Stimulated activated CD4-positive, alpha-beta T cell treated with anti-CD3 and anti-CD28 coated beads, Interleukin-15, amount 100 ng/mL, for 24 hours (primary cell): ENCODE results near the gene RCL1.
"Not testable (repeated sequence)": the region's sequence is repeated elsewhere in the genome, so short reads cannot be mapped to it uniquely, and the experiment has no call there.

Experiments used
- DNase-seq: peaks from one replicate; pipeline ENCODE4 v3.0.0-alpha.2; 2020

RCL1 gene

DNA sequence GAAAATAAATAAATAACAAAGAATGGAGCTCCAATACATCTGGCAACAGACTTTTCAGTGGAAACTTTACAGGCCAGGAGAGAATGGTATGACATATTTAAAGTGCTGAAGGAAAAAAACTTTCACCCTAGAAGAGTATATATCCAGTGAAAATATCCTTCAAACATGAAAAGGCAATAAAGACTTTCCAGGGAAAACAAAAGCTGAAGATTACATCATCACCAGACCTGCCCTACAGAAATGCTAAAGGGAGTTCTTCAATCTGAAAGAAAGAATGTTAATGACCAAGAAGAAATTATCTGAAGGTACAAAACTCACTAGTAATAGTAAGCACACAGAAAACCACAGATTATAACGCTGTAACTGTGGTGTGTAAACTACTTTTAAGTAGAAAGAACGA is 8.3 kb upstream of the RCL1 start:
- DNase-seq: no peak

GRCh38 chr9:4786599-4786998 is 6.1 kb upstream of the RCL1 start:
- no peak for DNase-seq

GRCh38 chr9:4787876-4788275 is 4.9 kb upstream of the RCL1 start:
- no peak for DNase-seq

DNA sequence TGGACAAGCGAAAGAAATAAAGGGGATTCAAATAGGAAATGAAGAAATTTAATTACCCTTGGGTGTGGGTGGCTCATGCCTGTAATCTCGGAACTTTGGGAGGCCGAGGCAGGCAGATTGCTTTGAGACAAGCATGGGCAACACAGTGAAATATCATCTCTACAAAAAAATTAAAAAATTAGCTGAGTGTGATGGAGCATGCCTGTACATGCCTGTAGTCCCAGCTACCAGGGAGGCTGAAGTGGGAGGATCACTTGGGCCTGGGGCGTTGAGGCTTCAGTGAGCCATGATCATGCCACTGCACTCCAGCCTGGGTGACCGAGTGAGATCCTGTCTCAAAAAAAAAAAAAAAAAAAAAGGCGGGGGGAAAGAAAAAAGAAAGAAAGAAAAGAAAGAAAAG is 4.0 kb upstream of the RCL1 start:
- DNase-seq: no peak

DNA sequence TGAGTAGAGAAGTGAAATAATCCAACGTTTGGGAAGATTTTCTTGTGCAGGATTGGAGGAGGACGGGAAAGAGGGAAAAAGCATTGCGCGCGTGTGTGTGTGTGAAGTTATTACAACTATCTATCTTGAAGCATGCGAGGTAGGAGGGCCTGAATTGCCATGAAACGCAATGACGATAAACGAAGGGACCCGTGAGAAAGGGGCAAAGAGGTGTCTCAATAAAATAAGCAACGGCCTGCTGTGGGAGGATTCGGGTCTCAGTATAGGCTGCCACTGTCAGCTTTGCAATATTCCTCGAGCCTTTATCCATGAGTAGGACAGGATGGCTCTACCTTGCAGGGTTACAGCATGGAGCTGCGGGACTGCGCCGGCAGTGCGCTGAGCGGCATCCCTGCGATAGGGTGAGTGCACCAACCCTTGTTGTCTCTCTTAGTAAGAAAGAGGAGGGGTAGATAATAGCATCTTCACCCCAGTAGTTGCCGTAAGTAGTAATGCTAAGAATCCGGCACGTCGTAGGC is 631 bp upstream of the RCL1 start:
- no peak for DNase-seq

GRCh38 chr9:4793459-4794395 is 983 bp downstream of the RCL1 start:
- no peak for DNase-seq

DNA sequence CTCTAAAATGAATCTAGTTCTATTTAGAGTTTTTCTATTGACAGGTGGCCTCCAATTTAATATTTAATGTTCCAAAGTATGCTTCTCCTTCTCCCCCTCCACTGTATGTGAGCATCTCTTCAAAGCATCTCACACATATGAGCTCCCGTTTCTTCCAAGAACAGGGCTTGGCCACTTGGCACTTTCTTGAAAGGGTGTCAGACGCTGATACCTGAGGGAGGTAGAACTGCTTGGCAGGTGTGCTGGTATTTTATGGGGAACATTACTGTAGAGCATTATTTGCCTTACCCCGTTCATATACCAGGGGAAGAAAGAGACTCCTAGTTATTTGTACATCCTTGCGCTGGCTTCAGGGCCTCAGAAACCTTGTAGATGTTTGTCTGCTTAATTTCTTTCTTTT is 1.9 kb downstream of the RCL1 start:
- no peak for DNase-seq

- DNase-seq: not testable (repeated sequence)
Observed at GRCh38 chr9:4795108-4795507, 2.4 kb downstream of the RCL1 start.

- DNase-seq: no peak
Observed at GRCh38 chr9:4796530-4796929, 3.8 kb downstream of the RCL1 start.

GRCh38 chr9:4796988-4797853 is 4.5 kb downstream of the RCL1 start:
- DNase-seq: peak; percentile 9

DNA sequence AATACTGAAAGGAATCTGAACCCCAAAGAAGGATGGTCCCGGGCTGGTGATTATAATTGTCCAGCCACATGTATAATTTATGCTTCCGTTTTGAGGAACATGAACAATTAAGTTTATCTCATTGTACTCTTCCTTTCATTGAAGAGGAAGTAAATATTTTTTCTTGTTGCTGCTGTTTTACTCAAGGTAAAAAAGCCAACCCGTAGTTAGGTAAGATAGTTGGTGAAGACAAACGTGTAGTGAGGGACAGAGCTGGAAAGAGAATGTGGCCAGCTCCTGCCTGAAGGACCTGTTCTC is 5.1 kb downstream of the RCL1 start:
- DNase-seq: no peak

- no peak for DNase-seq
Observed at GRCh38 chr9:4798281-4799032, 5.7 kb downstream of the RCL1 start.

GRCh38 chr9:4799033-4799430 is 6.3 kb downstream of the RCL1 start:
- DNase-seq: no peak

GRCh38 chr9:4799775-4800174 is 7.0 kb downstream of the RCL1 start:
- DNase-seq: no peak

DNA sequence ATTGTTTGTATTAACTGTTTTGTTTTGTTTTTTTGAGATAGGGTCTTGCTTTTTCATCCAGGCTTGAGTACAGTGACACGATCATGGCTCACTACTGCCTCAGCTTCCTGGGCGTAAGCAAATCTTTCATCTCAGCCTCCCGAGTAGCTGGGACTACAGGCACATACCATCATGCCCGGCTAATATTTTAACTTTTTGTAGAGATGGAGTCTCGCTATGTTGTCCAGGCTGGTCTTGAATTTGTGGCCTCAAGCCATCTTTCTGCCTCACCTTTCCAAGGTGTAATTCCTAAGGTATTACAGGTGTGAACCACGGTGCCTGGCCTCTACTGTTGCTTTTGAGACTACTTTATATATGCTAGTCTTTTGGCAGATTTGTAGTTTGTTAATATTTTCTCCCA is 8.4 kb downstream of the RCL1 start:
- DNase-seq: no peak

- no peak for DNase-seq
Observed at GRCh38 chr9:4803670-4804530, 11.2 kb downstream of the RCL1 start.

- DNase-seq: no peak
Observed at GRCh38 chr9:4804531-4805016, 11.8 kb downstream of the RCL1 start.

DNA sequence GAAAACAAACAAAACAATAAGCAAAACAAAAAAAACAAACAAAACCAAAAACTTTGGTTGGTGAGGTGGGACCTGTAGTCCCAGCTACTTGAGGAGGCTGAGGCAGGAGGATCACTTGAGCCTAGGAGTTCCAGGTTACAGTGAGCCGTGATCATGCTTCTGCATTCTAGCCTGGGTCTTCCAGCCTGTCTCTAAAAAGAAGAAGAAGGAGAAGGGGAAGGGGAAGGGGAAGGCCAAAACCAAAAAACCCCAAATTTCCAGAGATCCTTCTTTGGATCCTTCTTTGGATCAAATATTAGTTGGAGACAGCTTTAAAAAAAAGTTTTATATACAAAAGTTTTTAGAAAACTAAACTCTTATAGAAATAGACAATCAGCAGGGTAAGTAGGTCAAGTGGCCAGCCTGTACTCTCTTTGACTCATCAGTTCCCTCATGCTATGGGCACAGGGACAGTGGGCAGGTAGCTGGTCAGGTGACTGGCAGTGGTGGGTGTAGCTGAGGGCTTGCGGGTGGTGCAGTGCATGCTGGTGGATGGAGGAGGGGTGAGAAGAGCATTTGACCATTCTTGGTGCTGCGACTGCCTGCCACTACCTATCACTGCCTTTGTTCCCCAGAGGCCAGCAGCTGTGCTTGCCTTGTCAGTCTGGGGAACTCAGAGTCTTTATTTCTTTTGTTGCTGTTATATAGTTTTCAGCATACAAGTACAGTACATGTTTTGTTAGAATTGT is 12.6 kb downstream of the RCL1 start:
- DNase-seq: no peak

- no peak for DNase-seq
Observed at GRCh38 chr9:4810565-4810964, 17.8 kb downstream of the RCL1 start.

DNA sequence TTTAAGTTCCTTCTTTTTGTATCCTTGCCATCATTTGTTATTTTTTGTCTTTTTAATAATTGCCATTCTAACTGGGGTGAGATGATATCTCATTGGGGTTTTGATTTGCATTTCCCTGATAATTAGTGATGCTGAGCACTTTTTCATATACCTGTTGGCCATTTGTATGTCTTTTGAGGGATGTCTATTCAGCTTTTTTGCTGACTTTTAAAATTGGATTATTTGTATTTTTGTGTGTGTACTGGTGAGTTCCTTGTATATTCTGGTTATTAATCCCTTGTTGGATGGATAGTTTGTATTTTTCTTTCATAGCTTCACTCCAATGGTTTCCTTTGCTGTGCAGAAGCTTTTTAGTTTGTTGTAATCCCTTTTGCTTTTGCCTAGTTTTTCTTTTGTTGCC is 19.1 kb downstream of the RCL1 start:
- DNase-seq: no peak

GRCh38 chr9:4812858-4813257 is 20.1 kb downstream of the RCL1 start:
- no peak for DNase-seq
